HEK293 (cell line): ENCODE data around the gene TRIM26.

Experiments
- TCF7L2 ChIP-seq: IDR thresholded peaks from 2 replicates; pipeline ENCODE4 v1.6.1; 2011; ENCODE audit warnings: low read depth, mild to moderate bottlenecking, inconsistent platforms, low read length, moderate library complexity, borderline replicate concordance
- ZBTB21 ChIP-seq: fragments of 450-650 bp; formaldehyde crosslinking; IDR thresholded peaks from 2 replicates; pipeline ENCODE4 v1.5.1; 2017; ENCODE audit warnings: missing biosample characterization, missing genetic modification characterization
- ZBTB8A ChIP-seq: fragments of 450-650 bp; formaldehyde crosslinking; IDR thresholded peaks from 2 replicates; pipeline ENCODE4 v1.5.1; 2016; ENCODE audit warnings: missing biosample characterization, missing genetic modification characterization
- ZNF121 ChIP-seq: fragments of 450-650 bp; formaldehyde crosslinking; IDR thresholded peaks from 2 replicates; pipeline ENCODE4 v1.5.1; 2016; ENCODE audit warnings: missing biosample characterization, missing genetic modification characterization
- ZNF266 ChIP-seq: fragments of 450-650 bp; formaldehyde crosslinking; IDR thresholded peaks from 2 replicates; pipeline ENCODE4 v1.5.1; 2016; ENCODE audit warnings: missing biosample characterization, missing genetic modification characterization, low read depth
- ZNF701 ChIP-seq: fragments of 450-650 bp; formaldehyde crosslinking; IDR thresholded peaks from 2 replicates; pipeline ENCODE4 v1.5.1; 2016; ENCODE audit warnings: missing biosample characterization, missing genetic modification characterization
- ZNF837 ChIP-seq: fragments of 450-650 bp; formaldehyde crosslinking; IDR thresholded peaks from 2 replicates; pipeline ENCODE4 v1.5.1; 2016; ENCODE audit warnings: missing biosample characterization, missing genetic modification characterization
- ZSCAN23 ChIP-seq: fragments of 450-650 bp; formaldehyde crosslinking; IDR thresholded peaks from 2 replicates; pipeline ENCODE4 v1.5.1; 2016; ENCODE audit warnings: missing biosample characterization, missing genetic modification characterization
- TF ChIP-seq, protein P1 (sequence below): fragments of 450-650 bp; IDR thresholded peaks from 2 replicates; pipeline ENCODE4 v1.5.1; 2018; ENCODE audit warnings: missing biosample characterization, missing genetic modification characterization
- TF ChIP-seq, protein P2 (sequence below): fragments of 450-650 bp; formaldehyde crosslinking; IDR thresholded peaks from 2 replicates; pipeline ENCODE4 v1.5.1; 2016; ENCODE audit warnings: missing biosample characterization, missing genetic modification characterization

DNA sequence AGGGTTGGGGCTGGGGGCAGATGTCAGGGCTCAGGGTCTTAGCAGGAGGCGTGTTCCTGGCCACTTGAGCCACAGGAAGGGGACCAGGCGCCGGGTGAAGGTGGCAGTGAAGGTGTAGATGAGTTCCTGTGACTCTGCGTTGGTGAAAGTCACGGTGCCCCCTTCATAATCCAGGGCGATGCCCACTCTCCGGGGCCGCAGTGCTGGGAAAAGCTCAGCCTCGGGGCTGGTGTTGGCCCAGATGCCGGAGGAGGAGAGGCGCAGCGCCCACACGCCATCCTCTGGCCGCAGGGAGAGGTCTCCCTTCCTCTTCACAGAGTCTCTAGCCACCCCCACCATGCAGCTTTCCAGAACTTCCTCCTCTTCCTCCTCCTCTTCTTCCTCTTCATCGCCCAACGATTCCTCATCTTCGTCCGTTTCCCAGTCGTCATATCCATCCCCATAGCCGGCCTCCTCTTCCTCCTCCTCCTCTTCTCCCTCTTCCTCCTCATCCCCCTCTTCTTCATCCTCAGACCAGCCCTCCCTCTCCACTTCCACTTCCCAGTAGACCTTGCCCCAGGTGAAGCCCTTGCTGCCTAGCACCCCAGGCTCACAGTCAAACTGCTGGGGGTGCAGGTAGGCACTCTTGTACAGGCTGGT is 27.2 kb downstream of the TRIM26 start:
- TF ChIP-seq ZNF701 (tag by site-specific recombination) (no peak), ZNF266 (tag by site-specific recombination) (no peak), ZBTB21 (tag by site-specific recombination) (no peak), ZNF837 (tag by site-specific recombination) (no peak), ZNF121 (no peak), ZSCAN23 (tag by site-specific recombination) (no peak), ZBTB8A (tag by site-specific recombination) (no peak), TCF7L2 (no peak)
- TF ChIP-seq, protein P1, sequence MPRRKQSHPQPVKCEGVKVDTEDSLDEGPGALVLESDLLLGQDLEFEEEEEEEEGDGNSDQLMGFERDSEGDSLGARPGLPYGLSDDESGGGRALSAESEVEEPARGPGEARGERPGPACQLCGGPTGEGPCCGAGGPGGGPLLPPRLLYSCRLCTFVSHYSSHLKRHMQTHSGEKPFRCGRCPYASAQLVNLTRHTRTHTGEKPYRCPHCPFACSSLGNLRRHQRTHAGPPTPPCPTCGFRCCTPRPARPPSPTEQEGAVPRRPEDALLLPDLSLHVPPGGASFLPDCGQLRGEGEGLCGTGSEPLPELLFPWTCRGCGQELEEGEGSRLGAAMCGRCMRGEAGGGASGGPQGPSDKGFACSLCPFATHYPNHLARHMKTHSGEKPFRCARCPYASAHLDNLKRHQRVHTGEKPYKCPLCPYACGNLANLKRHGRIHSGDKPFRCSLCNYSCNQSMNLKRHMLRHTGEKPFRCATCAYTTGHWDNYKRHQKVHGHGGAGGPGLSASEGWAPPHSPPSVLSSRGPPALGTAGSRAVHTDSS = peak; percentile 97
- TF ChIP-seq, protein P2, sequence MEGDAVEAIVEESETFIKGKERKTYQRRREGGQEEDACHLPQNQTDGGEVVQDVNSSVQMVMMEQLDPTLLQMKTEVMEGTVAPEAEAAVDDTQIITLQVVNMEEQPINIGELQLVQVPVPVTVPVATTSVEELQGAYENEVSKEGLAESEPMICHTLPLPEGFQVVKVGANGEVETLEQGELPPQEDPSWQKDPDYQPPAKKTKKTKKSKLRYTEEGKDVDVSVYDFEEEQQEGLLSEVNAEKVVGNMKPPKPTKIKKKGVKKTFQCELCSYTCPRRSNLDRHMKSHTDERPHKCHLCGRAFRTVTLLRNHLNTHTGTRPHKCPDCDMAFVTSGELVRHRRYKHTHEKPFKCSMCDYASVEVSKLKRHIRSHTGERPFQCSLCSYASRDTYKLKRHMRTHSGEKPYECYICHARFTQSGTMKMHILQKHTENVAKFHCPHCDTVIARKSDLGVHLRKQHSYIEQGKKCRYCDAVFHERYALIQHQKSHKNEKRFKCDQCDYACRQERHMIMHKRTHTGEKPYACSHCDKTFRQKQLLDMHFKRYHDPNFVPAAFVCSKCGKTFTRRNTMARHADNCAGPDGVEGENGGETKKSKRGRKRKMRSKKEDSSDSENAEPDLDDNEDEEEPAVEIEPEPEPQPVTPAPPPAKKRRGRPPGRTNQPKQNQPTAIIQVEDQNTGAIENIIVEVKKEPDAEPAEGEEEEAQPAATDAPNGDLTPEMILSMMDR (tag by site-specific recombination) = no peak
